ENCODE results near the gene JAG2.

The JAG2 gene

GRCh38 chr14:105161964-105162668 is 6.5 kb downstream of the JAG2 start:
- Histone ChIP-seq H3K4me3 (ENCODE audit: low read depth, low read length) (no peak overlapping the region), H3K27ac (ENCODE audit: low read depth, low read length) (no peak overlapping the region), H3K36me3 (ENCODE audit: control insufficient read depth, insufficient read depth, low read length) (no peaks in the 10 kb centered on the region), H3K9me3 (ENCODE audit: control insufficient read depth, insufficient read depth, low read length) (no peaks in the 10 kb centered on the region), H3K4me1 (ENCODE audit: control insufficient read depth, insufficient read depth, low read length) (no peaks in the 10 kb centered on the region), H3K9ac (ENCODE audit: low read depth, low read length) (no peak overlapping the region), H3K27me3 (ENCODE audit: control insufficient read depth, insufficient read depth, low read length) (peaks cover 8% of the 10 kb centered on the region)

- Histone ChIP-seq H3K9me3 (ENCODE audit: control insufficient read depth, insufficient read depth, low read length) (no peaks in the 10 kb centered on the region), H3K27ac (ENCODE audit: low read depth, low read length) (no peak overlapping the region), H3K9ac (ENCODE audit: low read depth, low read length) (no peak overlapping the region), H3K36me3 (ENCODE audit: control insufficient read depth, insufficient read depth, low read length) (no peaks in the 10 kb centered on the region), H3K4me1 (ENCODE audit: control insufficient read depth, insufficient read depth, low read length) (no peaks in the 10 kb centered on the region; the same call in 1 of the 2 replicates), H3K27me3 (ENCODE audit: control insufficient read depth, insufficient read depth, low read length) (peaks cover under 1% of the 10 kb centered on the region; the same call in 1 of the 2 replicates), H3K4me3 (ENCODE audit: low read depth, low read length) (no peak overlapping the region)
These were observed 7.3 kb downstream of the JAG2 start for GRCh38 chr14:105161309-105161708.

GRCh38 chr14:105160776-105161175 is 7.8 kb downstream of the JAG2 start:
- Histone ChIP-seq H3K4me3 (ENCODE audit: low read depth, low read length) (no peak overlapping the region), H3K9me3 (ENCODE audit: control insufficient read depth, insufficient read depth, low read length) (no peaks in the 10 kb centered on the region), H3K9ac (ENCODE audit: low read depth, low read length) (no peak overlapping the region), H3K36me3 (ENCODE audit: control insufficient read depth, insufficient read depth, low read length) (no peaks in the 10 kb centered on the region), H3K27ac (ENCODE audit: low read depth, low read length) (no peak overlapping the region), H3K4me1 (ENCODE audit: control insufficient read depth, insufficient read depth, low read length) (no peaks in the 10 kb centered on the region; the same call in 1 of the 2 replicates), H3K27me3 (ENCODE audit: control insufficient read depth, insufficient read depth, low read length) (no peaks in the 10 kb centered on the region)

- Histone ChIP-seq H3K9me3 (ENCODE audit: control insufficient read depth, insufficient read depth, low read length) (no peaks in the 10 kb centered on the region), H3K4me1 (ENCODE audit: control insufficient read depth, insufficient read depth, low read length) (no peaks in the 10 kb centered on the region; the same call in 1 of the 2 replicates), H3K4me3 (ENCODE audit: low read depth, low read length) (no peak overlapping the region), H3K9ac (ENCODE audit: low read depth, low read length) (no peak overlapping the region), H3K36me3 (ENCODE audit: control insufficient read depth, insufficient read depth, low read length) (no peaks in the 10 kb centered on the region), H3K27me3 (ENCODE audit: control insufficient read depth, insufficient read depth, low read length) (no peaks in the 10 kb centered on the region), H3K27ac (ENCODE audit: low read depth, low read length) (no peak overlapping the region)
These were observed 9.2 kb downstream of the JAG2 start for GRCh38 chr14:105159344-105159743.

- Histone ChIP-seq H3K27me3 (ENCODE audit: control insufficient read depth, insufficient read depth, low read length) (no peaks in the 10 kb centered on the region), H3K9me3 (ENCODE audit: control insufficient read depth, insufficient read depth, low read length) (no peaks in the 10 kb centered on the region), H3K9ac (ENCODE audit: low read depth, low read length) (no peak overlapping the region), H3K4me1 (ENCODE audit: control insufficient read depth, insufficient read depth, low read length) (no peaks in the 10 kb centered on the region; the same call in 1 of the 2 replicates), H3K36me3 (ENCODE audit: control insufficient read depth, insufficient read depth, low read length) (no peaks in the 10 kb centered on the region), H3K27ac (ENCODE audit: low read depth, low read length) (no peak overlapping the region), H3K4me3 (ENCODE audit: low read depth, low read length) (no peak overlapping the region)
These were observed 9.8 kb downstream of the JAG2 start for GRCh38 chr14:105158794-105159193.

GRCh38 chr14:105157872-105158271 is 10.7 kb downstream of the JAG2 start:
- H3K27me3 ChIP-seq (ENCODE audit: control insufficient read depth, insufficient read depth, low read length), result no peaks in the 10 kb centered on the region
- H3K27ac ChIP-seq (ENCODE audit: low read depth, low read length), result no peak overlapping the region
- no peaks in the 10 kb centered on the region for H3K36me3 ChIP-seq (ENCODE audit: control insufficient read depth, insufficient read depth, low read length)
- no peak overlapping the region for H3K4me3 ChIP-seq (ENCODE audit: low read depth, low read length)
- no peaks in the 10 kb centered on the region for H3K9me3 ChIP-seq (ENCODE audit: control insufficient read depth, insufficient read depth, low read length)
- H3K9ac ChIP-seq (ENCODE audit: low read depth, low read length), result no peak overlapping the region
- H3K4me1 ChIP-seq (ENCODE audit: control insufficient read depth, insufficient read depth, low read length), result no peaks in the 10 kb centered on the region; the same call in 1 of the 2 replicates

GRCh38 chr14:105156414-105157375 is 11.9 kb downstream of the JAG2 start:
- Histone ChIP-seq H3K27me3 (ENCODE audit: control insufficient read depth, insufficient read depth, low read length) (no peaks in the 10 kb centered on the region), H3K4me3 (ENCODE audit: low read depth, low read length) (no peak overlapping the region), H3K9me3 (ENCODE audit: control insufficient read depth, insufficient read depth, low read length) (no peaks in the 10 kb centered on the region), H3K4me1 (ENCODE audit: control insufficient read depth, insufficient read depth, low read length) (no peaks in the 10 kb centered on the region; the same call in 1 of the 2 replicates), H3K9ac (ENCODE audit: low read depth, low read length) (no peak overlapping the region), H3K36me3 (ENCODE audit: control insufficient read depth, insufficient read depth, low read length) (no peaks in the 10 kb centered on the region), H3K27ac (ENCODE audit: low read depth, low read length) (no peak overlapping the region)

GRCh38 chr14:105155681-105156413 is 12.7 kb downstream of the JAG2 start:
- no peaks in the 10 kb centered on the region; the same call in 1 of the 2 replicates for H3K4me1 ChIP-seq (ENCODE audit: control insufficient read depth, insufficient read depth, low read length)
- no peaks in the 10 kb centered on the region for H3K27me3 ChIP-seq (ENCODE audit: control insufficient read depth, insufficient read depth, low read length)
- no peak overlapping the region for H3K4me3 ChIP-seq (ENCODE audit: low read depth, low read length)
- no peaks in the 10 kb centered on the region for H3K36me3 ChIP-seq (ENCODE audit: control insufficient read depth, insufficient read depth, low read length)
- no peak overlapping the region for H3K9ac ChIP-seq (ENCODE audit: low read depth, low read length)
- H3K9me3 ChIP-seq (ENCODE audit: control insufficient read depth, insufficient read depth, low read length), result no peaks in the 10 kb centered on the region
- no peak overlapping the region for H3K27ac ChIP-seq (ENCODE audit: low read depth, low read length)

GRCh38 chr14:105155071-105155651 is 13.4 kb downstream of the JAG2 start:
- Histone ChIP-seq H3K36me3 (ENCODE audit: control insufficient read depth, insufficient read depth, low read length) (no peaks in the 10 kb centered on the region), H3K4me1 (ENCODE audit: control insufficient read depth, insufficient read depth, low read length) (no peaks in the 10 kb centered on the region; the same call in 1 of the 2 replicates), H3K9me3 (ENCODE audit: control insufficient read depth, insufficient read depth, low read length) (no peaks in the 10 kb centered on the region), H3K27ac (ENCODE audit: low read depth, low read length) (no peak overlapping the region), H3K27me3 (ENCODE audit: control insufficient read depth, insufficient read depth, low read length) (no peaks in the 10 kb centered on the region), H3K9ac (ENCODE audit: low read depth, low read length) (no peak overlapping the region), H3K4me3 (ENCODE audit: low read depth, low read length) (no peak overlapping the region)

- H3K9ac ChIP-seq (ENCODE audit: low read depth, low read length), result no peak overlapping the region
- no peaks in the 10 kb centered on the region for H3K9me3 ChIP-seq (ENCODE audit: control insufficient read depth, insufficient read depth, low read length)
- no peaks in the 10 kb centered on the region for H3K27me3 ChIP-seq (ENCODE audit: control insufficient read depth, insufficient read depth, low read length)
- H3K27ac ChIP-seq (ENCODE audit: low read depth, low read length), result no peak overlapping the region
- H3K36me3 ChIP-seq (ENCODE audit: control insufficient read depth, insufficient read depth, low read length), result no peaks in the 10 kb centered on the region
- H3K4me1 ChIP-seq (ENCODE audit: control insufficient read depth, insufficient read depth, low read length), result no peaks in the 10 kb centered on the region; the same call in 1 of the 2 replicates
- H3K4me3 ChIP-seq (ENCODE audit: low read depth, low read length), result no peak overlapping the region
These were observed 14.1 kb downstream of the JAG2 start for GRCh38 chr14:105154476-105154871.
